GM23338 (cell line): Measurements from ENCODE around the gene NLN.
"Not testable (repeated sequence)": the region's sequence is repeated elsewhere in the genome, so short reads cannot be mapped to it uniquely, and the experiment has no call there.

Source experiments
- EZH2 ChIP-seq: fragments of 200-600 bp; sonication (generic); IDR thresholded peaks from one replicate; pipeline ENCODE4 v1.8.0; 2017; ENCODE audit warnings: antibody characterized with exemption, mild to moderate bottlenecking, low read depth; ENCODE audit not compliant: unreplicated experiment
- EZH2phosphoT487 ChIP-seq: fragments of 200-600 bp; sonication (generic); IDR thresholded peaks from one replicate; pipeline ENCODE4 v1.8.1; 2018; ENCODE audit warnings: antibody characterized with exemption; ENCODE audit not compliant: unreplicated experiment
- NANOG ChIP-seq: IDR thresholded peaks from 2 replicates; pipeline ENCODE4 v1.6.1; 2016; ENCODE audit warnings: antibody characterized with exemption, borderline replicate concordance
- POLR2AphosphoS5 ChIP-seq: IDR thresholded peaks from 2 replicates; pipeline ENCODE4 v1.6.1; 2016; ENCODE audit warnings: antibody characterized with exemption, low read depth
- REST ChIP-seq: IDR thresholded peaks from one replicate; pipeline ENCODE4 v1.6.1; 2018; ENCODE audit warnings: antibody characterized with exemption; ENCODE audit not compliant: unreplicated experiment
- STAT1 ChIP-seq: IDR thresholded peaks from one replicate; pipeline ENCODE4 v1.6.1; 2016; ENCODE audit warnings: antibody characterized with exemption; ENCODE audit not compliant: unreplicated experiment
- TF ChIP-seq, protein P1 (sequence below), 2 experiments: fragments of 200-600 bp in 1 of 2; sonication (generic) in 1 of 2; conservative IDR thresholded peaks; 2 replicates each; pipeline versions ENCODE4 v1.5.1 to v1.6.1; 2016 to 2017; ENCODE audit warnings: antibody characterized with exemption in 2 of 2, low read depth in 2 of 2, mild to moderate bottlenecking in 2 of 2, moderate library complexity in 1 of 2

- TF ChIP-seq, protein P1, sequence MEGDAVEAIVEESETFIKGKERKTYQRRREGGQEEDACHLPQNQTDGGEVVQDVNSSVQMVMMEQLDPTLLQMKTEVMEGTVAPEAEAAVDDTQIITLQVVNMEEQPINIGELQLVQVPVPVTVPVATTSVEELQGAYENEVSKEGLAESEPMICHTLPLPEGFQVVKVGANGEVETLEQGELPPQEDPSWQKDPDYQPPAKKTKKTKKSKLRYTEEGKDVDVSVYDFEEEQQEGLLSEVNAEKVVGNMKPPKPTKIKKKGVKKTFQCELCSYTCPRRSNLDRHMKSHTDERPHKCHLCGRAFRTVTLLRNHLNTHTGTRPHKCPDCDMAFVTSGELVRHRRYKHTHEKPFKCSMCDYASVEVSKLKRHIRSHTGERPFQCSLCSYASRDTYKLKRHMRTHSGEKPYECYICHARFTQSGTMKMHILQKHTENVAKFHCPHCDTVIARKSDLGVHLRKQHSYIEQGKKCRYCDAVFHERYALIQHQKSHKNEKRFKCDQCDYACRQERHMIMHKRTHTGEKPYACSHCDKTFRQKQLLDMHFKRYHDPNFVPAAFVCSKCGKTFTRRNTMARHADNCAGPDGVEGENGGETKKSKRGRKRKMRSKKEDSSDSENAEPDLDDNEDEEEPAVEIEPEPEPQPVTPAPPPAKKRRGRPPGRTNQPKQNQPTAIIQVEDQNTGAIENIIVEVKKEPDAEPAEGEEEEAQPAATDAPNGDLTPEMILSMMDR (conservative IDR thresholded peaks at IDR 0.05; ENCODE audit: low read depth in 2 of 2) = not testable (repeated sequence)
- TF ChIP-seq REST, EZH2phosphoT487, POLR2AphosphoS5, EZH2, NANOG, STAT1: not testable (repeated sequence)
Measured at GRCh38 chr5:65807494-65807893, 85.5 kb downstream of the NLN start.
